Measurements from ENCODE around the gene UQCR11. TPM values are rescaled to one million over a fixed set of nuclear protein-coding genes. Genes with fewer than 3 reads are reported as not detected.

The UQCR11 gene
- total RNA-seq, 1 experiment from 2014 or later: 256 TPM

DNA sequence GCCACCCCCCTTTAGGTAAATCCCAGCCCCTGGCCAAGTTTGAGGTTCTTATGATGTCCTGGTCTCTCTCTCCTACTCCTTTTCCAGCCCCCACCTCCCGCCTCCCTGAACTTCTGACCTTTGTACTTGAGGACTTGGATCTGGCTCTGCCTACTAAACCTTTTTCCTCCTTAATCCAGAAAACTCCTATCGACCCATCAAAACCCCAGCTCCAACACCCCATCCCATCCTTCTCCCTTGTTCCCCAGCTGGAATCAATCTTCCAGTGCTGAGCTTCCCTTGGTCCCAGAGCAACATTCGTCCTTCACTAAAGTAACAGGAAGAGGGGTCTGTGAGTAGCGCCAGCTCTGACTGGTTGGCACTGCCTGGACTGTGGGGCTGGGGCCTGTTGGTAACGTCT is 17.3 kb upstream of the UQCR11 start:
- POLR2A ChIA-PET (ENCODE audit: low non-redundant PET): no interaction called here
- Histone ChIP-seq H3K36me3 (ENCODE audit: insufficient read depth, low read length, poor library complexity, severe bottlenecking) (peaks cover 89% of the 10 kb centered on the region), H3K9me3 (ENCODE audit: low read depth, low read length, poor library complexity, severe bottlenecking) (no peaks in the 10 kb centered on the region), H3K4me3 (ENCODE audit: low read depth, low read length, poor library complexity, severe bottlenecking) (no peak overlapping the region), H3K4me1 (ENCODE audit: insufficient read depth, low read length, poor library complexity, severe bottlenecking) (no peaks in the 10 kb centered on the region), H3K27me3 (replicated peaks; ENCODE audit: insufficient read depth, low read depth, low read length, poor library complexity) (no peaks in the 10 kb centered on the region), H3K27ac (ENCODE audit: low read depth, low read length, poor library complexity, severe bottlenecking) (no peak overlapping the region)
- DNase-seq (ENCODE audit: low spot score): no peak
- CTCF ChIA-PET: interaction anchor here (0.6 kb wide), 1 partner anchor 41 kb away, joined by 7 read pairs; no protein-coding TSS in a partner anchor
- BruUV-seq (replicated peaks): no TSS peak
- intact Hi-C loops (cut with micrococcal nuclease; ENCODE audit: unreplicated experiment): no loop called here
- no peak for TF ChIP-seq EZH2 (IDR thresholded peaks at IDR 0.05; ENCODE audit: borderline replicate concordance, low read depth, low read length, poor library complexity, severe bottlenecking)
- TF ChIP-seq, protein P1, sequence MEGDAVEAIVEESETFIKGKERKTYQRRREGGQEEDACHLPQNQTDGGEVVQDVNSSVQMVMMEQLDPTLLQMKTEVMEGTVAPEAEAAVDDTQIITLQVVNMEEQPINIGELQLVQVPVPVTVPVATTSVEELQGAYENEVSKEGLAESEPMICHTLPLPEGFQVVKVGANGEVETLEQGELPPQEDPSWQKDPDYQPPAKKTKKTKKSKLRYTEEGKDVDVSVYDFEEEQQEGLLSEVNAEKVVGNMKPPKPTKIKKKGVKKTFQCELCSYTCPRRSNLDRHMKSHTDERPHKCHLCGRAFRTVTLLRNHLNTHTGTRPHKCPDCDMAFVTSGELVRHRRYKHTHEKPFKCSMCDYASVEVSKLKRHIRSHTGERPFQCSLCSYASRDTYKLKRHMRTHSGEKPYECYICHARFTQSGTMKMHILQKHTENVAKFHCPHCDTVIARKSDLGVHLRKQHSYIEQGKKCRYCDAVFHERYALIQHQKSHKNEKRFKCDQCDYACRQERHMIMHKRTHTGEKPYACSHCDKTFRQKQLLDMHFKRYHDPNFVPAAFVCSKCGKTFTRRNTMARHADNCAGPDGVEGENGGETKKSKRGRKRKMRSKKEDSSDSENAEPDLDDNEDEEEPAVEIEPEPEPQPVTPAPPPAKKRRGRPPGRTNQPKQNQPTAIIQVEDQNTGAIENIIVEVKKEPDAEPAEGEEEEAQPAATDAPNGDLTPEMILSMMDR (conservative IDR thresholded peaks at IDR 0.05; ENCODE audit: low read depth, low read length): no peak

DNA sequence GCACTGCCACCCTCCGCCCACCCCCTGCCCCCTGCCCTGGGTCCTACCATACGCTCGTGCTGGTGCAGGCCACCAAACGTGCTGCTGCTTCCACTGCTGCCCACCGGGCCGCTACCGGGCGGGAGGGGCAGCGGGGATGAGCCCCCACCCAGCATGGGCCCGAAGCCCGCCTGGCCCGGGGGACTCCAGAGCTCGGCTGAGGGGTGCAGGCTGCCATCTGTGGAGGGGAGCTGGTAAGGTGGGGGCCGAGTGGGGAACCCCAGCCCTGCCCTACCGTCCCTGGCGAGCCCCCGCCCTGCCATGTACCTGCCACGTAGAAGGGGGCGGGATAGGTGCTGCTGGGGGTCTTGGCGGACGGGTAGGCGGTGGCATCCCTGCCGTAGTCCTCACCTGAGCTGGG is 16.7 kb upstream of the UQCR11 start:
- H3K4me3 ChIP-seq (ENCODE audit: low read depth, low read length, poor library complexity, severe bottlenecking): no peak overlapping the region
- ChIA-PET CTCF (interaction anchor here (0.6 kb wide), 1 partner anchor 40 kb away, joined by 7 read pairs; no protein-coding TSS in a partner anchor), POLR2A (ENCODE audit: low non-redundant PET) (no interaction called here)
- no peaks in the 10 kb centered on the region for H3K4me1 ChIP-seq (ENCODE audit: insufficient read depth, low read length, poor library complexity, severe bottlenecking)
- H3K27ac ChIP-seq (ENCODE audit: low read depth, low read length, poor library complexity, severe bottlenecking): no peak overlapping the region
- BruUV-seq (replicated peaks): no TSS peak
- no peak for TF ChIP-seq EZH2 (IDR thresholded peaks at IDR 0.05; ENCODE audit: borderline replicate concordance, low read depth, low read length, poor library complexity, severe bottlenecking)
- TF ChIP-seq, protein P1 (conservative IDR thresholded peaks at IDR 0.05; ENCODE audit: low read depth, low read length): no peak
- no peaks in the 10 kb centered on the region for H3K9me3 ChIP-seq (ENCODE audit: low read depth, low read length, poor library complexity, severe bottlenecking)
- no peak for DNase-seq (ENCODE audit: low spot score)
- H3K36me3 ChIP-seq (ENCODE audit: insufficient read depth, low read length, poor library complexity, severe bottlenecking): peaks cover 86% of the 10 kb centered on the region
- no peaks in the 10 kb centered on the region for H3K27me3 ChIP-seq (replicated peaks; ENCODE audit: insufficient read depth, low read depth, low read length, poor library complexity)
- intact Hi-C loops (cut with micrococcal nuclease; ENCODE audit: unreplicated experiment): no loop called here

DNA sequence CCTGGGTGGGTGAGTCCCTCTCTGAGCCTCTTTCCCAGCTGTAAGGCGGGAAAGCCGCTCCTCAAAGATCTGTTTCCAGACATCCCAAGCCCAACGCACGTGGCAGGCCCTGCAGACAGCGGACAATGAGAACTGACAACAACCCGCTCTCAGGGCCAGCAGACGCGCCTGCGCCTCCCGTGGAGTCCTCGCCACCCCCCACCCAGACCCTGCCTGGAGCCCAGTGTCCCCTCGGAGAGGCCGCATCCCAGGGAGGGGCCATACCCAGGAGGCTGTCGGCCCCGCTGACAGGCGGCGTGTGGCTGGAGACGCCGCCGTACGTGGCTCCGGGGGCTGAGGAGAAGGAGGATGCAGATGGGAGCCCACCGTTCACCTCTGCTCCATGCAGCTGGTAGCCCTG is 16.3 kb upstream of the UQCR11 start:
- no peak for DNase-seq (ENCODE audit: low spot score)
- H3K9me3 ChIP-seq (ENCODE audit: low read depth, low read length, poor library complexity, severe bottlenecking): no peaks in the 10 kb centered on the region
- POLR2A ChIA-PET (ENCODE audit: low non-redundant PET): no interaction called here
- CTCF ChIA-PET: no interaction called here
- no peak overlapping the region for H3K27ac ChIP-seq (ENCODE audit: low read depth, low read length, poor library complexity, severe bottlenecking)
- no peak for TF ChIP-seq EZH2 (IDR thresholded peaks at IDR 0.05; ENCODE audit: borderline replicate concordance, low read depth, low read length, poor library complexity, severe bottlenecking)
- TF ChIP-seq, protein P1 (conservative IDR thresholded peaks at IDR 0.05; ENCODE audit: low read depth, low read length): no peak
- intact Hi-C loops (cut with micrococcal nuclease; ENCODE audit: unreplicated experiment): no loop called here
- no peaks in the 10 kb centered on the region for H3K4me1 ChIP-seq (ENCODE audit: insufficient read depth, low read length, poor library complexity, severe bottlenecking)
- H3K27me3 ChIP-seq (replicated peaks; ENCODE audit: insufficient read depth, low read depth, low read length, poor library complexity): no peaks in the 10 kb centered on the region
- no TSS peak for BruUV-seq (replicated peaks)
- H3K36me3 ChIP-seq (ENCODE audit: insufficient read depth, low read length, poor library complexity, severe bottlenecking): peaks cover 90% of the 10 kb centered on the region
- no peak overlapping the region for H3K4me3 ChIP-seq (ENCODE audit: low read depth, low read length, poor library complexity, severe bottlenecking)

All from A673 (cell line).